NCI-H1694 (cell line): Measurements from ENCODE around the gene USP8.

Experiments used
- DNase-seq: peaks from one replicate; lab custom pipeline; 2025; lab: John Stamatoyannopoulos, UW

Gene USP8

DNA sequence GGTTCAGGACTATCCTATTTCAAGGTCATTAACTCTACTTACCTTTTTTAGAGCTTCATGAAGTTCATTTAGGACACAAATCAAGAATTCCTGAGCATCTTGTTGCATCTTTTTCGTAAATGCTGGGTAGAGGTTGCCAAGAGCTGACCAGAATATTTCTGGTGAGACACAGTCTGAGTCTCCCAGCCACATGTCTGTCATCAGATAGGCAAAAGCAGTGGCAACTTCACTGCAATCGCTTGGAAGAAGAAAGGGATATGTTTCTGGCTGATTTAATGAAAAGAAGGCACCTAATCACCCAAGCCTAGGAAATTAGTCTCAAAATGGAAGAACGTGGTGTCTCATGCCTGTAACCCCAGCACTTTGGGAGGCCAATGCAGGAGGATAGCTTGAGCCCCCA is 119.4 kb downstream of the USP8 start:
- DNase-seq: no peak

DNA sequence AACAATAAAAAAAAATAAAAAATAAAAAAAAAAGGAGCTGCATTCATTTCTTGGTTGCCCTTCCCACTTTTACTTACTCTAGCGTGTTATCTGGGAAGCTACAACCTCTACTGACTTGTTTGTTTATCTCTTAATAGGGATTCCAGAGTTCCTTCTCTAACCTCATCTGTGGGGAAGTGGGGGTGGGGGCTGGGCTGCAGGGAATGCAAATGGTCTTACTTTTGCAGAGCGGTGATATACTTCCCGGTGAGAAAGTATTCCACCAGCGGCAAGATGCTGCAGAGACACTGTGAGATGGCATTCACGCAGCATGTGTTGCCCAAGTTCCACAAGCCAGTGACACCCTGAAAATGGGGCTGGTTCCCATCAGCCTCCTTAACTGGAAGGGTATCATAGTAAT is 120.2 kb downstream of the USP8 start:
- DNase-seq: no peak

DNA sequence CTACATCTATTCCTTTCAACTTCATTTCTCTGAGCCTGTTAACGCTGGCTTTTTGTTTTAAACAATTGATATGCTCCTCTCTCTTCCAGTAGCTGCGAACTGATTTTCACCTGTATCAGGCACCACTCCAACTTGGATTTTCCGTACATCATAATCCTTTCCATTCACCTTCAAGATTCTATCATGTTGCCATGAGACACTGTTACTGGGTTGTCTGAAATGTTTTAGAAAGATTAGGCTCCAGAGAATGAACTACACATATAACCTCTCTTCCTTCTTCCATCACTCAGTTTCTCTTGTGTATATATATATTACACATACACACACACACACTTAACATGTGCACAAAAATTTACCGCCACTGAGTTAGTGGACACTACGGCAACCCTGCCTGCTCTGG is 122.4 kb downstream of the USP8 start, which contains the start of gene USP50:
Gene USP50 (minus strand): TSS at position 101 of the 400 bp plus-strand sequence. CDS start 141 bp downstream, outside the sequence.
- no peak for DNase-seq

DNA sequence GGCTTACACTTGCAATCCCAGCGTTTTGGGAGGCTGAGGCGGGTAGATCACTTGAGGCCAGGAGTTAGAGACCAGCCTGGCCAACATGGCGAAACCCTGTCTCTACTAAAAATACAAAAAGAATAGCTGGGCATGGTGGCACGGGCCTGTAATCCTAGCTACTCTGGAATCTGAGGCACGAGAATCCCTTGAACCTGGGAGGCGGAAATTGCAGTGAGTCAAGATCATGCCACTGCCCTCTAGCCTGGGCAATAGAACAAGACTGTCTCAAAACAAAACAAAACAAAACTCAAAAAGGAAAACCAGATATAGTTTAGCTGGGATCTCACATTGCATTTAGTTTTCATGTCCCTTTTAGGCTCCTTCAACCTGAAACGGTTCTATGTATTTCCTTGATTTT is 125.1 kb downstream of the USP8 start:
- DNase-seq: no peak

DNA sequence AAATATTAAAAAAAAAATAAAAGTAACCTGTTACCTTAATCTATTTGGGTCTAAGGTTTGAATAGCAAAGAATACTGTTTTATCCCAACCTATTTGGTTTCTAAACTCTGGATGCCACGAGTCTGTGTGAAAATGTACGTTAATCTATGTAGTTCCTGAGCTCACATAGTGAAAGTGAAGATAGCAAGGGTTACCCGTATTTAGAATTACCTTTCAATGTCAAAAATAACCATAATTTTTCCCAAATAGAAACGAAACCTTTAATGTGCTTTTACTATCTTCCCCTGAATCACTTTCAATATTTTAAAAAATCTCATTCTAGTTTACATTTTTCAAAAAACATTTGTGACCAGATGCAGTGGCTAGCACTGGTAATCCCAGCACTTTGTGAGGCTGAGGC is 128.0 kb downstream of the USP8 start:
- DNase-seq: no peak

DNA sequence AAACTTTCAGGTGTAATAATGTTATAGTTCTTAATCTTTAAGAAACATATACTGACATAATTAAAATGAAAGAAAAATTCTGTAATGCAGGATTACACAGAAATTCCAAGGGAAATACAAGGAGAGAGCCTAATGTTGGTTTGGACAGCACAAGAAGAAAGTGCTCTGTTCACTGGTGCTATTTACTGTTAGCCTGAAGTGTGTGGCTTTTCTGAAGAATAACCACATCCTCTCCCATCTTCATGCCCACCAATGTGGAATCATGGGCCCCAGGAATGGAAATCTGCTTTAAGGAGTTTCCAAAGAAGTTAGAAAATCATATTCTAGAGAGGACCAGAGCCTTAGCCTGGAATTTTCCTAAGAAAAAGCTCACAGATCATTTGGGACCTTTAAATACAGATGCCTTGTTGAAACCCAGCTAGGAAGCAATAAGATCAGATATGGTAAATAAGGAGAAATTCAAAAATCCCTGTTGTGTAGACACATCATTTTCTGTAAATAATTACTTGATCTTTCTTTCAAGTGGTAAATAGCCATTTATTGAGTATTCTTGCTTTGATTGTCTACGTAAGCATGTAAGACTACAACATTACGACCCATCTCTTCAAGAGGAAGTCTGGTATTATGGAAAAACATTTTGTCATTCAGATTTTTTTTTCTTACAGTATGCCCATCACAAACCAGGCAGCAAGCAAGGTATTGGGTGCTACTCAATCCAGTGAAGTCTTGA is 132.6 kb downstream of the USP8 start:
- DNase-seq: no peak

DNA sequence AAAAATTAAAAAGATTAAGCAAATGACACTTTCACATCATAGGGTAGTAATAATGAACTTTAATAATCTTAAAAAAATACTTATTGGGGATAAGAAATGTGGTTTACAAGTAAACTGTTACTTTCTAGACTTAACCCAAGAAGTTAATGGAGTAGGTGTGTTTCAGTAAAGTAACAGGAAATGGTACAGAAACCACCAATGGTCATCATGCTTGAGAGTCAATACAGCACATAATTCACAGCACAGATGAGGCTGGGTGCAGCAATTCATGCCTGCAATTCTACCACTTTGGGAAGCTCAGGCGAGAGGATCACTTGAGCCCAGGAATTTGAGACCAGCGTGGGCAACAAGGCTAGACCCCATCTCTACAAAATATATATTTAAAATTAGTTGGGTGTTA is 133.8 kb downstream of the USP8 start:
- DNase-seq: no peak

DNA sequence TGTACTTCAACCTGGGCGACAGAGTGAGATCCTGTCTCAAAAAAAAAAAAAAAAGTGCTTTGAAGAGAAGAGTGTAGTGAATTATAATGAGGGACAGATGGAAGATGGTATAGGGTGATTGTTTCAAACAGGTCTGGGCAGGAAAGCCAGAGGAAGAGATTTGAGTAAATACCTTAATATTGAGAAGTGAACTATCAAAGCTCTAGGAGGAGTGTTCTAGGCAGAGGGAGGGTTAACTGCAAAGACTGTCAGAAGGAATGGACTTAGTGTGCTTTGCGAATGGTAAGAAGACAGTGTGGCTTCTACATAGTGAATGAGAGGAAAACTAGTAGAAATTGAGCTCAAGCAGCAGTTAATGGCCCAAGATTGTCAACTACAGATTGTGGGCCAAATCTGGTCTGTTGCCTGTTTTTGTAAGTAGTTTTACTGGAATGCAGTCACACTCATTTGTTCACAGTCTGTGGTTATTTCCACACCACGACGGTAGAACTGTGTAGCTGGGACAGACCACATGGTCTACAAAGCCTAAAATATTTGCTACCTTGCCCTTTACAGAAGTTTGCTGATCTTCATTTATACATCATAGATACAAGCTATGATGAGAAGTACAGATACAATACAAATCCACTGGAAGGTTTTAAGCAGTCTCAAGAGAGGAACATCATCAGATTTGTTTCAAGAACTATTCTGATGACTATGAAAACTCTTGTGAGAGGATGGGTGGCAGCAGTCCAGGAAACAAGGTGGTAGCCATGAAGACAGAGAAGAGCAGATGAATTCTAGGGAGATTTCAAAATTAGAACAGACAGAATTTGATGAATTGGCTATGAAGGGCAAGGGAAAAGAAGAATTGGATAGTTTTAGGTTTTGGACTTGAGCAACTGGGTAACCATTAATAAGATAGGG is 138.8 kb downstream of the USP8 start:
- no peak for DNase-seq

DNA sequence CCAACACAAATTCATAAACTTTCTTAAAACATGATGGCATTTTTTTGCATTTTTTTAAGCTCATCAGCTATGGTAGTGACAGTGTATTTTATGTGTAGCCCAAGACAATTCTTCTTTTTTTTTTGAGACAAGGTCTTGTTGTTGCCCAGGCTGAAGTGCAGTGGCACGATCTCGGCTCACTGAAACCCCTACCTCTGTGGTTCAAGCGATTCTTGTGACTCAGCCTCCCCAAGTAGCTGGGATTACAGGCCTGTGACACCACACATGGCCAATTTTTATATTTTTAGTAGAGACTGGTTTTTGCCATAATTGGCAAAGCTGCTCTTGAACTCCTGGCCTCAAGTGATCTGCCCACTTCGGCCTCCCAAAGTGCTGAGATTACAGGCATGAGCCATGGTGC is 139.6 kb downstream of the USP8 start:
- no peak for DNase-seq
